Neural cell (in vitro differentiated cells): ENCODE measurements around the gene HDAC4. TPM values are rescaled to one million over a fixed set of nuclear protein-coding genes. Genes with fewer than 3 reads are reported as not detected.

Experiments
- H2AFZ ChIP-seq: fragments of 200-600, 300-800 bp; sonication (generic), shearing (Covaris generic); 2 replicates; pipeline ENCODE4 v1.6.0; 2014; ENCODE audit warnings: low read depth, mild to moderate bottlenecking, antibody characterized with exemption, low read length, moderate library complexity
- H3F3A ChIP-seq: fragments of 200-600 bp; shearing (Covaris generic); 2 replicates; pipeline ENCODE4 v1.6.1; 2016; ENCODE audit warnings: mild to moderate bottlenecking, moderate library complexity, mixed read lengths, antibody characterized with exemption, low read length; ENCODE audit not compliant: insufficient read depth, poor library complexity, severe bottlenecking
- H3K27ac ChIP-seq: fragments of 200-600, 300-800 bp; sonication (generic), shearing (Covaris generic); 2 replicates; pipeline ENCODE4 v1.5.1; 2014; ENCODE audit warnings: mild to moderate bottlenecking, low read length, moderate library complexity
- H3K27me3 ChIP-seq: fragments of 300-800, 200-600 bp; sonication (generic), shearing (Covaris generic); 2 replicates; pipeline ENCODE4 v1.6.0; 2014; ENCODE audit warnings: mild to moderate bottlenecking, low read depth, low read length, moderate library complexity; ENCODE audit not compliant: insufficient read depth
- H3K36me3 ChIP-seq: fragments of 300-800, 200-600 bp; sonication (generic), shearing (Covaris generic); 2 replicates; pipeline ENCODE4 v1.5.1; 2014; ENCODE audit warnings: mild to moderate bottlenecking, antibody characterized with exemption, low read length, moderate library complexity; ENCODE audit not compliant: insufficient read depth
- H3K4me2 ChIP-seq: fragments of 300-800, 200-600 bp; sonication (generic), shearing (Covaris generic); 2 replicates; pipeline ENCODE4 v1.6.0; 2014; ENCODE audit warnings: mild to moderate bottlenecking, low read length
- H3K4me3 ChIP-seq: fragments of 300-800, 200-600 bp; sonication (generic), shearing (Covaris generic); 2 replicates; pipeline ENCODE4 v1.5.1; 2014; ENCODE audit warnings: mild to moderate bottlenecking, low read length, moderate library complexity
- H3K79me2 ChIP-seq: fragments of 200-600 bp; shearing (Covaris generic); replicated peaks from 2 replicates; pipeline ENCODE4 v1.6.0; 2014; ENCODE audit warnings: mild to moderate bottlenecking, low read length, moderate library complexity; ENCODE audit not compliant: insufficient read depth
- H3K9ac ChIP-seq: fragments of 300-800, 200-600 bp; sonication (generic), shearing (Covaris generic); 2 replicates; pipeline ENCODE4 v1.6.1; 2016; ENCODE audit warnings: mild to moderate bottlenecking, low read length, mixed read lengths
- H3K9me2 ChIP-seq: fragments of 200-600 bp; shearing (Covaris generic); 2 replicates; pipeline ENCODE4 v1.6.1; 2016; ENCODE audit warnings: mild to moderate bottlenecking, low read length, mixed read lengths; ENCODE audit not compliant: insufficient read depth
- H3K9me3 ChIP-seq: fragments of 200-600, 300-800 bp; sonication (generic), shearing (Covaris generic); 2 replicates; pipeline ENCODE4 v1.6.1; 2016; ENCODE audit warnings: mild to moderate bottlenecking, mixed run types, low read length, moderate library complexity, mixed read lengths
- H4K20me1 ChIP-seq: fragments of 200-600 bp; shearing (Covaris generic); 2 replicates; pipeline ENCODE4 v1.6.1; 2016; ENCODE audit warnings: mild to moderate bottlenecking, mixed run types; ENCODE audit not compliant: insufficient read depth
- EP300 ChIP-seq: fragments of 450-650 bp; conservative IDR thresholded peaks from 2 replicates; pipeline ENCODE4 v1.6.1; 2014; ENCODE audit warnings: antibody characterized with exemption, mild to moderate bottlenecking, moderate library complexity; ENCODE audit not compliant: poor library complexity, severe bottlenecking
- EZH2 ChIP-seq: fragments of 200-600, 300-800 bp; shearing (Covaris generic), sonication (generic); IDR thresholded peaks from 2 replicates; pipeline ENCODE4 v1.6.1; 2014; ENCODE audit warnings: antibody characterized with exemption, low read length, borderline replicate concordance, mild to moderate bottlenecking; ENCODE audit not compliant: insufficient read depth, poor library complexity, severe bottlenecking
- MXI1 ChIP-seq: fragments of 450-650 bp; conservative IDR thresholded peaks from 2 replicates; pipeline ENCODE4 v1.6.1; 2014; ENCODE audit warnings: antibody characterized with exemption, mild to moderate bottlenecking; ENCODE audit not compliant: poor library complexity, severe bottlenecking
- POLR2AphosphoS5 ChIP-seq: IDR thresholded peaks from 2 replicates; pipeline ENCODE4 v1.6.1; 2012
- RAD21 ChIP-seq: fragments of 450-650 bp; conservative IDR thresholded peaks from 2 replicates; pipeline ENCODE4 v1.6.1; 2014; ENCODE audit warnings: antibody characterized with exemption, mild to moderate bottlenecking, moderate library complexity
- SMC3 ChIP-seq: fragments of 450-650 bp; conservative IDR thresholded peaks from 2 replicates; pipeline ENCODE4 v1.6.1; 2014; ENCODE audit warnings: antibody characterized with exemption, mild to moderate bottlenecking, moderate library complexity; ENCODE audit not compliant: poor library complexity
- TAF1 ChIP-seq: IDR thresholded peaks from 2 replicates; pipeline ENCODE4 v1.6.1; 2012; ENCODE audit warnings: low read depth
- polyA plus RNA-seq: library from polyadenylated mRNA; depleted of rRNA; stranded (reverse); fragments of >200 nt; gene quantifications from 2 replicates; pipeline ENCODE4 v1.2.3, GENCODE V29; 2014
- TF ChIP-seq, protein P1 (sequence below): fragments of 450-650 bp; IDR thresholded peaks from 2 replicates; pipeline ENCODE4 v1.5.1; 2014; ENCODE audit warnings: antibody characterized with exemption, mild to moderate bottlenecking, moderate library complexity; ENCODE audit not compliant: poor library complexity, severe bottlenecking
- TF ChIP-seq, protein P2 (sequence below): IDR thresholded peaks from 2 replicates; pipeline ENCODE4 v1.6.1; 2012; ENCODE audit warnings: borderline replicate concordance

HDAC4 gene
- polyA plus RNA-seq, 1 donor from 2014 or later: 3.4 TPM

DNA sequence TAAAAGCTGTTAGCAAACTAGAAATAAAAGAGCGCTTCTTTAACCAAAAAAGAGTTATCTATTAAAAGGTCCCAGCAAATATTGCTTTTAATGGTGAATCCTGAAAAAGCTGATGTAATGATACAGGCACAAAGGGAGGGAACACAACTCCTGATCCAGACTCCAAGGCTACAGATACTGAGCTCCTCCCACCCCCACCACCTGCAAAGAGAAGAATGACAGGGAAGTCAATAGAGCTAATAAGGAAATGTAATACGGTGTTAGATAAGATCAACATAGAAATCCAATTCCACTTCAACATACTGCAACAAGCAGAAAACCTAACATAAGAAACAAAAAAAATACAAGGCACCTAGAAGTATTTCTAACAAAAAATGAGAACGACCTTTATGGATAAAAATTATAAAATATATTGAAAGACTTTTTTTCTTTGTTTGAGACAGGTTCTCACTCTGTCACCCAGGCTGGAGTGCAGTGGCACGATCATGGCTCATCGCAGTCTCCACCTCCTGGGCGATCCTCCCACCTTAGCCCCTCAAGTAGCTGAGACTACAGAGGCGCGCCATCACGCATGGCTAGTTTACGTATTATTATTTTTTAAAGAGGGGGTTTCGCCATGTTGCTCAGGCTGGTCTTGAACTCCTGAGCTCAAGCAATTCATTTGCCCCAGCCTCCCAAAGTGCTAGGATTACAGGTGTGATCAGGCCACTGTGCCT, 192.2 kb downstream of the HDAC4 start:
- Histone ChIP-seq H3K79me2 (peaks cover 3% of the 10 kb centered on the region), H3K27me3 (no peaks in the 10 kb centered on the region), H3K4me3 (no peak overlapping the region), H3F3A (no peaks in the 10 kb centered on the region), H3K9me2 (no peaks in the 10 kb centered on the region), H3K9ac (no peak overlapping the region), H2AFZ (no peak overlapping the region), H3K4me2 (no peak overlapping the region), H3K9me3 (no peaks in the 10 kb centered on the region), H3K36me3 (no peaks in the 10 kb centered on the region), H4K20me1 (no peaks in the 10 kb centered on the region), H3K27ac (no peak overlapping the region)
- TF ChIP-seq MXI1 (no peak), RAD21 (no peak), POLR2AphosphoS5 (no peak), EP300 (no peak), SMC3 (no peak), EZH2 (no peak), TAF1 (no peak)
- TF ChIP-seq, protein P1, sequence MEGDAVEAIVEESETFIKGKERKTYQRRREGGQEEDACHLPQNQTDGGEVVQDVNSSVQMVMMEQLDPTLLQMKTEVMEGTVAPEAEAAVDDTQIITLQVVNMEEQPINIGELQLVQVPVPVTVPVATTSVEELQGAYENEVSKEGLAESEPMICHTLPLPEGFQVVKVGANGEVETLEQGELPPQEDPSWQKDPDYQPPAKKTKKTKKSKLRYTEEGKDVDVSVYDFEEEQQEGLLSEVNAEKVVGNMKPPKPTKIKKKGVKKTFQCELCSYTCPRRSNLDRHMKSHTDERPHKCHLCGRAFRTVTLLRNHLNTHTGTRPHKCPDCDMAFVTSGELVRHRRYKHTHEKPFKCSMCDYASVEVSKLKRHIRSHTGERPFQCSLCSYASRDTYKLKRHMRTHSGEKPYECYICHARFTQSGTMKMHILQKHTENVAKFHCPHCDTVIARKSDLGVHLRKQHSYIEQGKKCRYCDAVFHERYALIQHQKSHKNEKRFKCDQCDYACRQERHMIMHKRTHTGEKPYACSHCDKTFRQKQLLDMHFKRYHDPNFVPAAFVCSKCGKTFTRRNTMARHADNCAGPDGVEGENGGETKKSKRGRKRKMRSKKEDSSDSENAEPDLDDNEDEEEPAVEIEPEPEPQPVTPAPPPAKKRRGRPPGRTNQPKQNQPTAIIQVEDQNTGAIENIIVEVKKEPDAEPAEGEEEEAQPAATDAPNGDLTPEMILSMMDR: no peak
- TF ChIP-seq, protein P2, sequence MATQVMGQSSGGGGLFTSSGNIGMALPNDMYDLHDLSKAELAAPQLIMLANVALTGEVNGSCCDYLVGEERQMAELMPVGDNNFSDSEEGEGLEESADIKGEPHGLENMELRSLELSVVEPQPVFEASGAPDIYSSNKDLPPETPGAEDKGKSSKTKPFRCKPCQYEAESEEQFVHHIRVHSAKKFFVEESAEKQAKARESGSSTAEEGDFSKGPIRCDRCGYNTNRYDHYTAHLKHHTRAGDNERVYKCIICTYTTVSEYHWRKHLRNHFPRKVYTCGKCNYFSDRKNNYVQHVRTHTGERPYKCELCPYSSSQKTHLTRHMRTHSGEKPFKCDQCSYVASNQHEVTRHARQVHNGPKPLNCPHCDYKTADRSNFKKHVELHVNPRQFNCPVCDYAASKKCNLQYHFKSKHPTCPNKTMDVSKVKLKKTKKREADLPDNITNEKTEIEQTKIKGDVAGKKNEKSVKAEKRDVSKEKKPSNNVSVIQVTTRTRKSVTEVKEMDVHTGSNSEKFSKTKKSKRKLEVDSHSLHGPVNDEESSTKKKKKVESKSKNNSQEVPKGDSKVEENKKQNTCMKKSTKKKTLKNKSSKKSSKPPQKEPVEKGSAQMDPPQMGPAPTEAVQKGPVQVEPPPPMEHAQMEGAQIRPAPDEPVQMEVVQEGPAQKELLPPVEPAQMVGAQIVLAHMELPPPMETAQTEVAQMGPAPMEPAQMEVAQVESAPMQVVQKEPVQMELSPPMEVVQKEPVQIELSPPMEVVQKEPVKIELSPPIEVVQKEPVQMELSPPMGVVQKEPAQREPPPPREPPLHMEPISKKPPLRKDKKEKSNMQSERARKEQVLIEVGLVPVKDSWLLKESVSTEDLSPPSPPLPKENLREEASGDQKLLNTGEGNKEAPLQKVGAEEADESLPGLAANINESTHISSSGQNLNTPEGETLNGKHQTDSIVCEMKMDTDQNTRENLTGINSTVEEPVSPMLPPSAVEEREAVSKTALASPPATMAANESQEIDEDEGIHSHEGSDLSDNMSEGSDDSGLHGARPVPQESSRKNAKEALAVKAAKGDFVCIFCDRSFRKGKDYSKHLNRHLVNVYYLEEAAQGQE: no peak

DNA sequence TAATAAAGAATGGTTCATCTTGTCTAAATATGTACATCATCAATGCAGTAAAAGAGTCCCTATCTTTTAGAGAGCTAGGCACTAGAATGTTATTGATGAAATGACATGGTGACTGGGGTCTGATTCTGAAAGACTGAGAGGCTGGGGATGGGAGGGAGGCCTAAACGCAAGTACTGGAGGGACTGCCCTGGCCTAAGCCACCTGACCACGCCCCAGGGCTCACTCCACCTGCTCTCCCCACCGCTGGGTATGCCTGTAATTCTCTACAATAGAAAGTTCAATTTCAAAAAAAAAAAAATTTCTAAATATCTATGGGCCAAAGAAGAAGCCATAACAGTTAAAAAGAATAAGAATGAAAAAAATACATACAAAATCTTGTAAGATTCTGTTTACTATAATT, 194.0 kb downstream of the HDAC4 start:
- Histone ChIP-seq H3K27ac (no peak overlapping the region), H3K9ac (no peak overlapping the region), H3K9me2 (no peaks in the 10 kb centered on the region), H3K4me3 (no peak overlapping the region), H3K4me2 (no peak overlapping the region), H2AFZ (no peak overlapping the region), H3K9me3 (no peaks in the 10 kb centered on the region), H3K79me2 (peaks cover 3% of the 10 kb centered on the region), H3K36me3 (no peaks in the 10 kb centered on the region), H3K27me3 (no peaks in the 10 kb centered on the region), H3F3A (no peaks in the 10 kb centered on the region), H4K20me1 (no peaks in the 10 kb centered on the region)
- no peak for TF ChIP-seq RAD21
- no peak for TF ChIP-seq SMC3
- TF ChIP-seq MXI1: no peak
- TF ChIP-seq EP300: no peak
- TF ChIP-seq, protein P1: no peak
- TF ChIP-seq POLR2AphosphoS5: no peak
- no peak for TF ChIP-seq TAF1
- no peak for TF ChIP-seq EZH2
- TF ChIP-seq, protein P2: no peak
